Mesothelial cell of epicardium (in vitro differentiated cells): ENCODE measurements around the gene FEN1. TPM values are rescaled to one million over a fixed set of nuclear protein-coding genes. Genes with fewer than 3 reads are reported as not detected.

ENCODE experiments used
- DNase-seq, 2 experiments: peaks; one replicate each; pipeline ENCODE4 v3.0.0; 2021; ENCODE audit warnings: low spot score in 2 of 2; ENCODE audit not compliant: unreplicated experiment in 2 of 2
- H3K27ac Mint-ChIP-seq: 2 replicates; pipeline ENCODE4 v1.8.0; 2021; ENCODE audit warnings: mixed read lengths
- H3K27me3 Mint-ChIP-seq: 2 replicates; pipeline ENCODE4 v1.8.0; 2021; ENCODE audit warnings: low read depth, mixed read lengths
- H3K36me3 Mint-ChIP-seq: 2 replicates; pipeline ENCODE4 v1.8.0; 2021; ENCODE audit warnings: mixed read lengths
- H3K4me1 Mint-ChIP-seq: 2 replicates; pipeline ENCODE4 v1.8.0; 2021; ENCODE audit warnings: mixed read lengths
- H3K4me3 Mint-ChIP-seq: 2 replicates; pipeline ENCODE4 v1.8.0; 2021; ENCODE audit warnings: mild to moderate bottlenecking, moderate library complexity, mixed read lengths
- H3K9me3 Mint-ChIP-seq: 2 replicates; pipeline ENCODE4 v1.8.0; 2021; ENCODE audit warnings: mixed read lengths
- CTCF ChIP-seq: fragments of 200-600 bp; sonication (generic); IDR thresholded peaks from one replicate; pipeline ENCODE4 v1.5.0; 2021; ENCODE audit warnings: antibody characterized with exemption; ENCODE audit not compliant: unreplicated experiment
- total RNA-seq: library from RNA; stranded (reverse); gene quantifications from 3 replicates; pipeline ENCODE4 v1.2.1, GENCODE V29; 2021

FEN1 gene
- total RNA-seq, 1 donor from 2014 or later: 20.3 TPM

DNA sequence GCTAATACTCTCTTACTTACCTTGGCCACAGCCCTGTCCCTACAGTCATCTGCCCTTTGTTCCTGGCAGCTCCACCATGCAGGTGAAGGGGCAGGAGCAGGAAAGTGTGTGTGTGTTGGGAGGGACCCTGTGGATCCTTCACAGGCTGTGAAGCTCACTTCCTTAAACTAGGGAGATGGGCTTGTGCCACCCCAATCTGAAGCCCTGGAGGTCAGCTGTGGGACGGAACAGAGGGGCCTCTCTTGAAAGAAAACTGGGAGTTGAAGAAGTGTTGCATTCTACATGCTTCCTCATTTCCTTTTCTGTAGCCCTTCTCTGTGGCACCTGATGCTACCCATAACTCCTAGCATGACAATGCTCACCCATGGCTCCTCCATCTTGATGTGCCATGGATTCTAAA, 12.4 kb downstream of the FEN1 start:
- Mint-ChIP-seq H3K9me3 (no peaks in the 10 kb centered on the region), H3K27ac (no peak overlapping the region), H3K4me1 (peaks cover 12% of the 10 kb centered on the region), H3K27me3 (no peaks in the 10 kb centered on the region), H3K36me3 (peaks cover 46% of the 10 kb centered on the region), H3K4me3 (no peak overlapping the region)
- TF ChIP-seq CTCF: no peak
- DNase-seq: no peak

DNA sequence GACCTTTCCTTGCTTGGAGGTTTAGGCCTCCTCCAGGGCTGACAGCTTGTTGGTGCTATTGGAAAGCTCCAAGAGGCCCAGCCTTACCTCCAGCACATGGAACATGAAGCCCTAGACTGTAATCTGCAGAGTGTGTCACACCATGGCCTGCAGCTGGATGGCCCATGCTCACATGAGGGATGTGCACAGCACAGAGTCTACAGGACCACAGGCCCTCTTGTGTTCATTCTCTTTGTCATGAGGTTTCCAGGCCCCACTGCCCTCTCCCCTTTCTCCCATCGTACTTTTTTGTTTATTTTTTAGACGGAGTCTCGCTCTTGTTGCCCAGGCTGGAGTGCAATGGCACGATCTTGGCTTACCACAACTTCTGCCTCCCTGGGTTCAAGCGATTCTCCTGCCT, 14.1 kb downstream of the FEN1 start:
- Mint-ChIP-seq H3K36me3 (peaks cover 49% of the 10 kb centered on the region), H3K4me1 (peaks cover 12% of the 10 kb centered on the region), H3K27me3 (no peaks in the 10 kb centered on the region), H3K9me3 (no peaks in the 10 kb centered on the region), H3K4me3 (no peak overlapping the region), H3K27ac (peak overlapping the region; percentile 30)
- no peak for TF ChIP-seq CTCF
- no peak for DNase-seq

GRCh38 chr11:61810671-61811175, 18.0 kb downstream of the FEN1 start:
- peaks cover 7% of the 10 kb centered on the region for H3K4me1 Mint-ChIP-seq
- no peak for DNase-seq
- H3K27ac Mint-ChIP-seq: no peak overlapping the region
- H3K36me3 Mint-ChIP-seq: peaks cover 50% of the 10 kb centered on the region
- H3K4me3 Mint-ChIP-seq: no peak overlapping the region
- H3K9me3 Mint-ChIP-seq: no peaks in the 10 kb centered on the region
- H3K27me3 Mint-ChIP-seq: no peaks in the 10 kb centered on the region
- TF ChIP-seq CTCF: no peak

DNA sequence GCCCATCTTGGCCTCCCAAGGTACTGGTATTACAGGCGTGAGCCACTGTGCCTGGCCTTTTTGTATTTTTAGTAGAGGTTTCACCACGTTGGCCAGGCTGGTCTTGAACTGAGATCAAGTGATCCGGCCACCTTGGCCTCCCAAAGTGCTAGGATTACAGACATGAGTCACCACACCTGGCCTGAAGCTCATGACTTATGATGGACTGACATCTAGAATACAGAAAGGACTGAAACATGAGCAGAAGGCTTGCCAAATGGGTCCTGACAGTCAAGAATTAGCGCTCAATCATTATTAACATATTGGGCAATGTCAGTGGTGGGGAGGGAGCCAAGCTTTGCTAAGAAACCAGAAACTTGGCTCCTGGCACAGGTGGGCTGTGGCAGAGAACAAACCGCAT, 19.1 kb downstream of the FEN1 start:
- peaks cover 45% of the 10 kb centered on the region for H3K36me3 Mint-ChIP-seq

DNA sequence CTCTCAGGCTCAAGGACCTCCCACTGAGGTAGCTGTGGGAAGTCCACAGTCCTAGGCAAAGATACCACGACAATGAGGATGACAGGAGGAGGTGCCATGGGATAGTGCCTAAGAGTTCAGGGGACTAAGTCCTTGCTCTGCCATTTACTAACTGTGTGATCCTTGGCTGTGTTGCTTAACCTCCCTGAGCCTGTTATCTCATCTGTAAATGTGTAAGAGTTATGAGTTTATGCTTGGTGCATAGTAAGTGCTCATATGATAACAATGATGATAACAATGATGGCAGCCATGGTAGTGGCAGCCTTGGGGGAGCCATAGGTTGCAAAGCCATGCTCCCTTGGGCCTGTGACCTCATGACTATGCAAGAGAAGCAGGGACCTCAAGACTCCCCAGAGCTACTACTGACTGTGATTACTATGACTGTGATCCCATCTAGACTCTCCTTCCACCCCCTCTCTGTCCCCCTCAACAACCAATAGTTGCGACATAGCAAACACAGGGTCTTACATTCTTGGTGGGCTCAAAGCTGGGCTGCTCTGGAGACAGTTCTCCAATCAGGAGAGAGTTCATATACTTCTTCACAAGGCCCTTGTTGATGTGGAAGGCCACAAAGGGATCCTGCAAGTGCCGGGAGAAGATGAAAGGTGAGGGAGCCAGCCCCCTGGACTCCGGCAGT, 20.2 kb downstream of the FEN1 start:
- TF ChIP-seq CTCF: no peak

More for the DNA sequence above, 19.1 kb downstream of the FEN1 start:
- no peak overlapping the region for H3K4me3 Mint-ChIP-seq
- H3K9me3 Mint-ChIP-seq: no peaks in the 10 kb centered on the region
- H3K4me1 Mint-ChIP-seq: peaks cover 7% of the 10 kb centered on the region
- H3K27me3 Mint-ChIP-seq: no peaks in the 10 kb centered on the region
- no peak overlapping the region for H3K27ac Mint-ChIP-seq
- no peak for DNase-seq
- TF ChIP-seq CTCF: no peak

More for the DNA sequence above, 20.2 kb downstream of the FEN1 start:
- DNase-seq: no peak
- Mint-ChIP-seq H3K9me3 (no peaks in the 10 kb centered on the region), H3K27ac (no peak overlapping the region), H3K27me3 (no peaks in the 10 kb centered on the region), H3K4me3 (no peak overlapping the region), H3K4me1 (peaks cover 15% of the 10 kb centered on the region), H3K36me3 (peaks cover 38% of the 10 kb centered on the region)
